HUES48 (cell line): ENCODE measurements around the gene FOXD1.
"Not testable (repeated sequence)": the region's sequence is repeated elsewhere in the genome, so short reads cannot be mapped to it uniquely, and the experiment has no call there.

ENCODE experiments used
- H3K27ac ChIP-seq: one replicate; pipeline ENCODE4 v1.7.0; 2013; ENCODE audit warnings: low read depth, low read length, inconsistent platforms
- H3K27me3 ChIP-seq: 2 replicates; pipeline ENCODE4 v1.6.1; 2013; ENCODE audit warnings: mild to moderate bottlenecking, low read length; ENCODE audit not compliant: control insufficient read depth, insufficient read depth
- H3K36me3 ChIP-seq: 2 replicates; pipeline ENCODE4 v1.6.1; 2013; ENCODE audit warnings: low read length; ENCODE audit not compliant: control insufficient read depth, insufficient read depth
- H3K4me1 ChIP-seq: 2 replicates; pipeline ENCODE4 v1.6.1; 2013; ENCODE audit warnings: mild to moderate bottlenecking, low read length; ENCODE audit not compliant: control insufficient read depth, insufficient read depth
- H3K4me3 ChIP-seq: 2 replicates; pipeline ENCODE4 v1.5.1; 2013; ENCODE audit warnings: mild to moderate bottlenecking, low read depth, low read length
- H3K9ac ChIP-seq: 2 replicates; pipeline ENCODE4 v1.6.1; 2013; ENCODE audit warnings: mild to moderate bottlenecking, low read depth, low read length, moderate library complexity
- H3K9me3 ChIP-seq: 2 replicates; pipeline ENCODE4 v1.6.1; 2013; ENCODE audit warnings: low read length; ENCODE audit not compliant: control insufficient read depth, insufficient read depth

FOXD1 gene

GRCh38 chr5:73486119-73486899 lies 37.7 kb upstream of the FOXD1 start:
- no peaks in the 10 kb centered on the region for H3K9me3 ChIP-seq
- H3K4me3 ChIP-seq, result peak overlapping the region; percentile 33
- H3K27ac ChIP-seq, result peak overlapping the region; percentile 97
- H3K9ac ChIP-seq, result peak overlapping the region; percentile 55
- H3K4me1 ChIP-seq, result peaks cover 48% of the 10 kb centered on the region
- no peaks in the 10 kb centered on the region for H3K27me3 ChIP-seq
- H3K36me3 ChIP-seq, result no peaks in the 10 kb centered on the region

GRCh38 chr5:73485715-73486114 lies 37.1 kb upstream of the FOXD1 start:
- Histone ChIP-seq H3K9me3 (no peaks in the 10 kb centered on the region), H3K27ac (peak overlapping the region; percentile 97), H3K4me3 (no peak overlapping the region), H3K4me1 (peaks cover 48% of the 10 kb centered on the region), H3K27me3 (no peaks in the 10 kb centered on the region), H3K9ac (no peak overlapping the region), H3K36me3 (no peaks in the 10 kb centered on the region)

GRCh38 chr5:73484511-73484910 lies 35.9 kb upstream of the FOXD1 start:
- H3K27me3 ChIP-seq, result no peaks in the 10 kb centered on the region
- H3K27ac ChIP-seq, result no peak overlapping the region
- no peaks in the 10 kb centered on the region for H3K9me3 ChIP-seq
- H3K4me3 ChIP-seq, result no peak overlapping the region
- H3K9ac ChIP-seq, result no peak overlapping the region
- no peaks in the 10 kb centered on the region for H3K36me3 ChIP-seq
- H3K4me1 ChIP-seq, result peaks cover 47% of the 10 kb centered on the region

DNA sequence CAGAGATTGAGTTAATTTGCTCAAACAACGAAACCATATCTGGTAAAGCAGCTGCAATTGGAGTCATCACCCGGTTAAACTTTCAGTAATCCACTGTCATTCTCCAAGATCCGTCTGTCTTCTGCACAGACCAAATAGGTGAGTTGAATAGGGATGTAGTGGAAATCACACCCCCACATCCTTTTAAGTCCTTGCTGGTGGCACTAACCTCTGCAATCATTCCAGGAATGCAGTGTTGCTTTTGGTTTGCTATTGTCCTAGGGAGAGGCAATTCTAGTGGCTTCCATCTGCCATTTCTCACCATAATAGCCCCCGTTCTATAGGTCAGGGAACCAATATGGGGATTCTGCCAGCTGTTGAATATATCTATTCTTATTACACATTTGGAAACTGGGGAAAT lies 35.1 kb upstream of the FOXD1 start:
- Histone ChIP-seq H3K9me3 (no peaks in the 10 kb centered on the region), H3K36me3 (no peaks in the 10 kb centered on the region), H3K27me3 (no peaks in the 10 kb centered on the region), H3K9ac (no peak overlapping the region), H3K4me1 (peaks cover 39% of the 10 kb centered on the region), H3K4me3 (no peak overlapping the region), H3K27ac (no peak overlapping the region)

- Histone ChIP-seq H3K27ac (no peak overlapping the region), H3K27me3 (no peaks in the 10 kb centered on the region), H3K36me3 (no peaks in the 10 kb centered on the region), H3K4me3 (no peak overlapping the region), H3K9ac (no peak overlapping the region), H3K4me1 (peaks cover 35% of the 10 kb centered on the region), H3K9me3 (no peaks in the 10 kb centered on the region)
Measured at GRCh38 chr5:73482383-73483136, 34.0 kb upstream of the FOXD1 start.

- Histone ChIP-seq H3K9ac (no peak overlapping the region), H3K27me3 (no peaks in the 10 kb centered on the region), H3K36me3 (no peaks in the 10 kb centered on the region), H3K4me1 (peaks cover 18% of the 10 kb centered on the region), H3K27ac (no peak overlapping the region), H3K4me3 (no peak overlapping the region), H3K9me3 (no peaks in the 10 kb centered on the region)
Measured at GRCh38 chr5:73480500-73480899, 31.9 kb upstream of the FOXD1 start.

DNA sequence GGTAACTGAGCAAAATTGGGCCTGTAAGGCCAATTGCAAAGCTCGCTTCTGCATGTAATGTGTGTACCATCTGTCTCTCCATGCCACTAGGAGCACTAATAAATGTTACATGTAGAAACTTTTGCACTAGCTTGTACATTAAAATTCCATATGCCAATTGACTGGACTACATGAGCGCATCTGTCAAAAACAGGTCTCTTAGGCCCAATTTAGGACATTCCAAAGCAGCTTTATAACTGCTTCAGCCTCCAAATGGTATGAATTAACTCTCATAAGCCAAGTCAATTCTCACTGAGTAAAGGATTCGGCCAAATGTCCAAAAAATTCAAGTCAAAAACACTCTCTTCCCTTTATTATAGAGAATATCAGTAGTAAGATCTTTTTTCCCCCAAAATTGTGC lies 23.5 kb upstream of the FOXD1 start:
- peaks cover under 1% of the 10 kb centered on the region; the same call in 1 of the 2 replicates for H3K9me3 ChIP-seq
- no peak overlapping the region for H3K27ac ChIP-seq
- H3K27me3 ChIP-seq, result no peaks in the 10 kb centered on the region
- no peak overlapping the region for H3K4me3 ChIP-seq
- no peak overlapping the region for H3K9ac ChIP-seq
- H3K4me1 ChIP-seq, result no peaks in the 10 kb centered on the region
- no peaks in the 10 kb centered on the region for H3K36me3 ChIP-seq

DNA sequence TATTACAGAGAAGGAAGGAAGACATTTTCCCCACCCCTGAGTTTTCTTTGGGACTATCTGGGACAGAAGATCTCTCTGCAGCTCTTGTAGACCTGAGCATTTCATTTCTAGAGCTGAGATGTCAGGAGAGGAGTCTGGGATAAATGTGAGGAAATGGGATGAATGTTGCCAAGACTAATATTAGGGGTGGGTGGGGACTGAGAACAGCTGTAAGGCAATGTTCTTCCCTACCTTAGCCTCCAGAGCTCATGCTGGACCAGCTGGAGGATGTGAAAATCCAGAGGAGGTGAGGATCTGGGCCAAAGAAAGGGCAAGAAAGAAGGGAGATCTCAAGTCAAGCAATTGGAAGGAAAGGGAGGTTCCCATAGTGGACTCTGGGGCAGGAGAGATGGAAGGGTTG lies 23.1 kb upstream of the FOXD1 start:
- H3K27ac ChIP-seq, result no peak overlapping the region
- peaks cover 3% of the 10 kb centered on the region for H3K4me1 ChIP-seq
- H3K9me3 ChIP-seq, result peaks cover 5% of the 10 kb centered on the region; the same call in 1 of the 2 replicates
- H3K27me3 ChIP-seq, result no peaks in the 10 kb centered on the region
- H3K9ac ChIP-seq, result no peak overlapping the region
- no peak overlapping the region for H3K4me3 ChIP-seq
- no peaks in the 10 kb centered on the region for H3K36me3 ChIP-seq

DNA sequence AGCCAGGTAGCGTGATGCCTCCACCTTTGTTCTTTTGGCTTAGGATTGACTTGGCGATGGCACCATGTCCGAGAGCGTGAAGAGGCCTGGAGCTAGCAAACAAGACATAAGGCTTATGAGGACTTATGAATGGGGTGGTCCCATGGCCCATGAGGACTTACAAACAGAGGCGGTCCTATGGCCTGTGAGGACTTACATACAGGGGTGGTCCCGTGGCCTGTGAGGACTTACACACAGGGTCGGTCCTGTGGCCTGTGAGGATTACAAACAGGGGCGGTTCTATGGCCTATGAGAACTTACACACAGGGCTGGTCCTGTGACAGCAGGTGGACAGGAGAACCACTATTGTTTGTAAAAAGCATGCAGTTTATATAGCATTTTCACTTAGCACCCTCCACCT lies 21.3 kb upstream of the FOXD1 start:
- H3K9ac ChIP-seq, result no peak overlapping the region
- H3K4me3 ChIP-seq, result no peak overlapping the region
- H3K4me1 ChIP-seq, result peaks cover 17% of the 10 kb centered on the region
- no peaks in the 10 kb centered on the region for H3K36me3 ChIP-seq
- H3K27ac ChIP-seq, result no peak overlapping the region
- peaks cover 7% of the 10 kb centered on the region; the same call in 1 of the 2 replicates for H3K9me3 ChIP-seq
- H3K27me3 ChIP-seq, result no peaks in the 10 kb centered on the region

- not testable (repeated sequence) for H3K9me3 ChIP-seq, H3K9ac ChIP-seq, H3K27me3 ChIP-seq, H3K27ac ChIP-seq, H3K36me3 ChIP-seq, H3K4me3 ChIP-seq
- peaks cover 22% of the 10 kb centered on the region for H3K4me1 ChIP-seq
Measured at GRCh38 chr5:73468638-73469037, 20.1 kb upstream of the FOXD1 start.

GRCh38 chr5:73464016-73464745 lies 15.6 kb upstream of the FOXD1 start:
- H3K9ac ChIP-seq, result no peak overlapping the region
- H3K27me3 ChIP-seq, result no peaks in the 10 kb centered on the region
- H3K4me1 ChIP-seq, result peaks cover 36% of the 10 kb centered on the region
- no peaks in the 10 kb centered on the region for H3K36me3 ChIP-seq
- H3K9me3 ChIP-seq, result peaks cover 7% of the 10 kb centered on the region; the same call in 1 of the 2 replicates
- no peak overlapping the region for H3K27ac ChIP-seq
- H3K4me3 ChIP-seq, result no peak overlapping the region
